ENCODE measurements around the gene STARD13.

STARD13 gene

DNA sequence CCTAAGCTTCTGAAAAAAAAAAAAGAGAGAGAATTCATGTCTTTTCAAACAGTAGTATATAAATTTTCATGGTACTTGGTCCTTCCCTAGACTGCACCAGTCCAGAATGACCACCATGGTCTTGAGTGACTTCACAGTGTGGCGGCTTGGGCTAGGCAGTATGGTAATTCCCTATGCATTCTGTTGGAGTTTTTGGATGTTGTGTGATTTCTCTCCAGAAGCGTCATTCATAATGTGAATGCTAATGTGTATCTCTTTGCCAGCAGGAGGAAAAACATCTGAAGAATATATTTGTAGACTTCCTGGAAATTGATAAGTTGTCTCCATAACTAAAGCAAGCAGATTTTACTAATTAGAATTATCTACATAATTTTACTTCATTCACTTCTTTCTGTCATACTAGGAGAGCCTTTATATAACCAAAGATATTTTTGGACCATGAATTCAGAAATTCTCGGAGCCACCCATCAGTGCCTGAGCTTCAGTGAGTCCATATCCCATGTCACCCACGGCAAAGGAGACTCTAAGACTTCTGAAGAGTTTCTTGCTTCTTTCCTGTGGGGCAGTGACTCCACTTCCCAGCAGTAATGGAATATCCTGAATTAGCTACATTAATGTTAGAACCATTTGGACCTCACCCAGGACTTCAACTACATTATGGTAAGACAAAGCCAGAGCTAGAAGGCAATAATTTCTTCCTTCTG, 8.4 kb downstream of the STARD13 start:
- no peak for DNase-seq (ENCODE audit: low read depth in 3 of 3, low spot score in 1 of 3)

DNA sequence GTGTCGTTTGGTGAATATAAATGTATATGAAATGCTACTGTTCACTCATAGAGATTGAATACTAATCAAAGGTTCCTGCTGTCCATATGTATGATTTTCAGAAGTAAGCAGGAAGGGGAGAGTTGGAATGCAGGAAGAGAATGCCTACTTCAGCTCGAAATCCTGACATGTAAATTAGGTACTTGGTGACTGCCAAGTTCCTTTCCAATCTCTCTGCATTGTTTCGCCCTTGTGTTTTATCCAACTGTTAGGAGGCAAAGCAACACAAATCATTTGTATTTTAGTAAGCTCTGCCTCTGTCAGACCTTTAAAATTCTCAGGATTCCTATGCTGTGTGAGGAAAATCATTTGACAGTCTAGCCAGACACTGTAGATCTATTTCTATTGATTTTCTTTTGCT, 9.0 kb downstream of the STARD13 start:
- no peak for DNase-seq (ENCODE audit: low read depth in 3 of 3, low spot score in 1 of 3)

- no peak for DNase-seq (ENCODE audit: low read depth in 3 of 3, low spot score in 1 of 3)
Measured at GRCh38 chr13:33275916-33276315, 9.6 kb downstream of the STARD13 start.

DNA sequence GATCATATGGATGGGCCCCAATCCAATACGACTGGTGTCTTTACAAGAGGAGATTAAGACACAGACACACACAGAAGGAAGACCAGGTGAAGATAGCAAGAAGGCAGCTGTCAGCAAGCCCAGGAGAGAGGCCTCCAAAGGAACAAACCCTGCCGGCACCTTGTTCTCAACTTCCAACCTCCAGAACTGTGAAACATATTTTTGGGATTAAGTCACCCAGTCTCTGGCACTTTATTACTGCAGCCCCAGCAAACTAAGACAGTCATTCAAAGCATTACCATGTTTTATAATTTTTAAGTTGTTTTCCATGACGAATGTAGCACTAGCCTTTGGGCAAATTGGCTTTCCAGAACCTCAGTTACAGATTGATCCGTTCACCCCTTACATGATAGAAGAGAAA, 11.3 kb downstream of the STARD13 start:
- DNase-seq (ENCODE audit: low read depth in 3 of 3, low spot score in 1 of 3) = no peak

DNA sequence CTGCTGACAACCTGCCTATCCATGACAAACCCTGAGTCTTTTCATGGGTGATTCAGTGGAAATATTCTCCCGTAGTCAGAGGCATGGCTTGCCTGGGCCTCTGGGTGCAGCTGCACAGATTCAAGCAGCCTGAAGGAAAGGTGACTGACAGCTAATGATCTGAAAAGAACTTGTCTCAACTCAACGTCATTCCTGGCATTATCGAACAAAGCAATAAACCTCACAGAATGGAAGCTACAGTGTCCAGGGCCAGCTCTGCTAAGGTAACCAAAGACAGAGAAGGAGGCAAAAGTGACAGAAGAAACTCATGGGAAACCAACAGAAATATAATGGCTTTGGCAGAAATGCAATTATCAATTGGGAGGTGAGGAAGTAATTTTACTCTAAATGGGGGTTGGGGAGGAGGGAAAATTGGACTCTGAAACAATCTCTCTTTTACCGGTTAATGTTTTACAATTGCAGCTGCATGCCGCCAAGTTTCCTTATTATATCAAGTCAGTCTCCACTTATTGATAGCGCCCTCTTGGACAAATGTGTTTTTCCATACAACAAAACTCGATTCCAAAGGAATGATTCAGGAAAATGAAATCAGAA, 12.9 kb downstream of the STARD13 start:
- DNase-seq (ENCODE audit: low read depth in 3 of 3, low spot score in 1 of 3) = no peak

DNA sequence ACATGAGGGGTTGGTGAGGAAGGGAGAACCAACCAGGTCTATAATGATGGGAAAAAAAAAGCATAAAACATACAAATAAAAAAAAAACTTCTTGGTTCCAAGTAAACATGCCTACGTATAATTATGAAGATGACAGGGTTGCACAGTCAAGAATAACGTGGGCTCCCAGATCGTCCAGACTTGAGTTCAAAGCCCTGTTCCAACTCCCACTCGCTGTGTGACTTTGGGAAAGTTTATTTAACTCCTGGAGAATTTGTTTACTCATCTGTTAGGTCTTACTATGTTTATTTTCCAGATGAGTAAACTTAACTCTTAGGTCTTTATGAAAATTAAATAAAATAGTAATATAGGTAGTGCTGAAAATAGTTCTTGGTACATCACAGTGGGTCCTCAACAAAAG, 13.8 kb downstream of the STARD13 start:
- no peak for DNase-seq (ENCODE audit: low read depth in 3 of 3, low spot score in 1 of 3)

DNA sequence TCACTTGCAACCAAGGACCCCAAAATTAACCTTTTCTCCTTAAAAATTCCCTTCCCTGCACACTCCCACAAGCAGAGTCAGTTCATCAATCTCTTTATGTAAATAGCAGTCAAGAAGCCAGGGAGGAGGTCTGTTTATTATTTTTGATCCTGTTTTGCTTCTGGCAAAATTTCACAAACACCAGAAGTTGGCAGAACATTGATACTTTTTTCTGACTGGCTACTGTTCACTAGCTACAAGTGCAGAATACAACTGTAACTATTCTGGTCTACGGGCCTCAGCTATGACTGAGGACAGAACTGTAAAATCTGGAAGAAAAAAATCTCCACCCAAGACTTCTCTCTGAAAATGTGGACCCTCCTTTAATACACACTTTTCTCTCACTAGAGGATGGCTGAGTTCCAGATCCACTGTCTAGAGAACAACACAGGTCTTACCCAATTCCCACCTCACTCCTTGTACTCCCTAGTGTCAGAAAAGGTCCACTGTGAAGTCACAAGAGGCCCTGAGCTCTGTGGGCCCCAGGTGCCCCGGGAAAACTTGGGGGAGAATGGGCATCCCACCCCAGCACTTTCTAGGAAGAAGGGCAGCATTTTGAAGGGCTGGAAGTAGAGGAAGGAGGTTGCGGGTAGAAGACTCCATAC, 14.5 kb downstream of the STARD13 start:
- DNase-seq (ENCODE audit: low read depth in 3 of 3, low spot score in 1 of 3) = no peak

DNA sequence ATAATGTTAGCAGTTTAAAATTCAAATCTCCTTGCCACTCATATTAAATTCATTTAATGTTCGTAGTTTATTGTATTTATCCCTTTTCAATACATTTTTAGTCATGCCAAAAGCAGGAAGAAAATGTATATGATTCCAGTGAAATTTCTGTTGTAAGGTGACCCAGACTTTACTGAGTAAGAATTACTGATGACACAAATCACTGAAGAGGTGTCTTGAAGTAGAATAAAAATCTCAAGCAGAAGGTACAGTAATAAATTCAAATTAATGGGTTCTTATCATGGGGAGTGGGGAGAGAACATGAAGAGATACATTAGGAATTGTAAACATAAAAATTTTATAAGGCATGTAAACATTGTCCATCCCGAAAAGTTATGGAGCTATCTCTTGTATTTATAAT, 19.9 kb downstream of the STARD13 start:
- DNase-seq (ENCODE audit: low read depth in 3 of 3, low spot score in 1 of 3) = no peak

- DNase-seq (ENCODE audit: low read depth in 3 of 3, low spot score in 1 of 3) = no peak
Measured at GRCh38 chr13:33265133-33265532, 20.4 kb downstream of the STARD13 start.

- DNase-seq (ENCODE audit: low read depth in 3 of 3, low spot score in 1 of 3) = no peak
Measured at GRCh38 chr13:33264620-33264978, 21.0 kb downstream of the STARD13 start.

DNA sequence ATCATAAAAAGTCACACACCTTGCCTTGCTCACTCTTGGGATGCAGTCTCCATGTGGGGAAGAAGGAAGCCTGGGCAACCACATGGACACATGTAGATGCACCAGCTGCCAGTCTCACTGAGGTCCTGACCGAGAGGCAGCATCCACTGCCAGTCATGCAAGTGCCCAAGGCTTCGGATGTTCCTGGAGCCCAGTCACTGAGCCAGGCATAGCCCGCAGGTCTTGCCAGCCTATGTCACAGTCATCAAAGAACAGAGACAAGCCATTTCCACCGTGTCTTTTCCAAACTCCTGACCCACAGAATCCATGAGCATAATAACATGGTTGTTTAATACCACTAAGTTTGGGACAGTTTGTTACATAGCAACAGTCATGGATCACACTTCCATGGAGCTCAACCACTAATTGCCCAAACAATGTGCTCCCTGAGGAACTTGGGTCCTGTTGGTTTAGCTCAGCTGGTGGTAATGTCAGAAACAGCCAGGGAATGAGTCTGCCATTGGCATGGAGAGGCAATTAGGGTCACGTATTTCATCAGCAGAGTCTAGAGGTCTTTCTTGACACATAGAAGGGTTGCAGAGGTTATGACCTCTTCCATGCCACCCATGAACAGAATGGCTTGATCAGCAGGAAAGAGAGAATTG, 21.5 kb downstream of the STARD13 start:
- DNase-seq (ENCODE audit: low read depth in 3 of 3, low spot score in 1 of 3) = no peak

GRCh38 chr13:33263484-33263883, 22.1 kb downstream of the STARD13 start:
- DNase-seq (ENCODE audit: low read depth in 3 of 3, low spot score in 1 of 3) = no peak

- DNase-seq (ENCODE audit: low read depth in 3 of 3, low spot score in 1 of 3) = no peak
Measured at GRCh38 chr13:33262997-33263396, 22.6 kb downstream of the STARD13 start.

DNA sequence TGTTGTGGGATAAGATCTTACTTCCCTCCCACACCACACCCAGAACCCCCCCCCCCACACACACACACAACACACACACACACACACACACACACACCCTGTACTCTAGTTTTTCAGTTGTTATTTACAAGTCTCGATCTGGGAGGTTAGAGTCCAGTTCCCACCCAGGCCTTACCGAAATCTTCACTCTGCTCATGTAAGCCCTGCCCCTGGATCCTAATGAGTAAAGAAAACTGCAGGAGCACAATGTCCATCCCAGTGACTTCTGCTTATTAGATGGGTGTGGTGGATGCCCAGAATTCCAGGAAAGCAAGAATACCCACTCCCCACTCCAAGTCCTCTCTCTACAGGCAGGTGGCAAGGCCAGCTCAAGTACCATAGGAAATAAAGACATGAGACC, 23.0 kb downstream of the STARD13 start:
- DNase-seq (ENCODE audit: low read depth in 3 of 3, low spot score in 1 of 3) = no peak

- no peak for DNase-seq (ENCODE audit: low read depth in 3 of 3, low spot score in 1 of 3)
Measured at GRCh38 chr13:33262062-33262487, 23.5 kb downstream of the STARD13 start.

GRCh38 chr13:33261387-33262061, 24.0 kb downstream of the STARD13 start:
- DNase-seq (ENCODE audit: low read depth in 3 of 3, low spot score in 1 of 3) = no peak

GRCh38 chr13:33260168-33261098, 25.1 kb downstream of the STARD13 start:
- DNase-seq (ENCODE audit: low read depth in 3 of 3, low spot score in 1 of 3) = no peak

DNA sequence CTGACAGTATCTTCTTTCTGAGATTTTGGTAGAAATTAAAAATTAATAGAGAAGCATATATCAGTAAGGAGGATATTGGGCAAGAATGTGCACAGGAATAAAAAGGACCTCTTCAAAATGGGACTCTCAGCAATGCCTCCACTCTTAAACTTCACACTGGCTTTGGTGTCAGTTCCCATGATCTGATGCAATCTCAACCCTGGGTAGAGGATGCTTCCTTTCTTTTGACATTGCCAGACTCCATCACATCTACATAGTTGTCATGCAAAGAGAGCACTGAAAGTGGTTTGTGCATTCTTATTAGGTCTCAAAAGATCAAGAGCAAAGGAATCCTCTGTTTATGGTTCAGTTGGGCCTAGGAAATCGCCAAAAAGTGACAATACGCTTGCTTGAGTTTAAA, 26.3 kb downstream of the STARD13 start:
- DNase-seq (ENCODE audit: low read depth in 3 of 3, low spot score in 1 of 3) = no peak

DNA sequence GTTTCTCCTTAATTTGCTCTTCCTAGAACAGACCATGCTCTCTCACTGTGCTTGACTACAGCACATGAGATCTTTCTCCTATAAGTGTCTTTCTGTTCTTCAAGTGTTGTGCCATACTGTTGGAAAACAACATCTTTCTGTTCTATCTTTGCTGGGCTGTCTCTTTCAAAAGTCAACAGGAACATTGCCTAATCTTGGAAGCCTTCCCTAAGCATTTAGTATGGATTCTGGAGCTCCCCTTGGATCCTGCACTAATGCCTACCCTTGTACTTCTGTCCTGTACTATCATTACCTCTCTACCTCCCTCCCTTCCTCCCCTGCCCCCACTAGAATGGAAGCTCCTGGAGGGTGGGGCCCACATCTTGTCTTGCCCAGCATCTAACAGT, 26.8 kb downstream of the STARD13 start:
- no peak for DNase-seq (ENCODE audit: low read depth in 3 of 3, low spot score in 1 of 3)
